NCI-H510A treated with DMSO at 0.1 percent for 48 hours (cell line): ENCODE results near the gene TVP23A.
"Not testable (repeated sequence)": the region's sequence is repeated elsewhere in the genome, so short reads cannot be mapped to it uniquely, and the experiment has no call there.

Experiments used
- DNase-seq: peaks from one replicate; lab custom pipeline; 2025; lab: John Stamatoyannopoulos, UW

Gene TVP23A

GRCh38 chr16:10835281-10835931 lies 16.8 kb upstream of the TVP23A start:
- no peak for DNase-seq

GRCh38 chr16:10834766-10835165 lies 16.2 kb upstream of the TVP23A start:
- no peak for DNase-seq

- DNase-seq: no peak
These were observed 15.5 kb upstream of the TVP23A start for GRCh38 chr16:10834130-10834529.

GRCh38 chr16:10833271-10833670 lies 14.7 kb upstream of the TVP23A start:
- DNase-seq: no peak

GRCh38 chr16:10831894-10832886 lies 13.6 kb upstream of the TVP23A start:
- DNase-seq: no peak

- not testable (repeated sequence) for DNase-seq
These were observed 11.6 kb upstream of the TVP23A start for GRCh38 chr16:10830240-10830639.

- not testable (repeated sequence) for DNase-seq
These were observed 10.9 kb upstream of the TVP23A start for GRCh38 chr16:10829390-10830098.

- DNase-seq: no peak
These were observed 10.3 kb upstream of the TVP23A start for GRCh38 chr16:10828851-10829366.

GRCh38 chr16:10827691-10828341 lies 9.2 kb upstream of the TVP23A start:
- DNase-seq: no peak

- no peak for DNase-seq
These were observed 5.7 kb upstream of the TVP23A start for GRCh38 chr16:10824111-10824893.

- no peak for DNase-seq
These were observed 4.1 kb upstream of the TVP23A start for GRCh38 chr16:10822702-10823101.

GRCh38 chr16:10820546-10820945 lies 2.0 kb upstream of the TVP23A start:
- no peak for DNase-seq

- DNase-seq: no peak
These were observed 1.1 kb downstream of the TVP23A start for GRCh38 chr16:10817514-10817913.

GRCh38 chr16:10813099-10813455 lies 5.5 kb downstream of the TVP23A start:
- no peak for DNase-seq

GRCh38 chr16:10812312-10813098 lies 6.1 kb downstream of the TVP23A start:
- no peak for DNase-seq

- DNase-seq: no peak
These were observed 8.9 kb downstream of the TVP23A start for GRCh38 chr16:10809706-10810105.

GRCh38 chr16:10808850-10809249 lies 9.7 kb downstream of the TVP23A start:
- no peak for DNase-seq

GRCh38 chr16:10808218-10808617 lies 10.4 kb downstream of the TVP23A start:
- DNase-seq: no peak

GRCh38 chr16:10806698-10807097 lies 11.9 kb downstream of the TVP23A start:
- DNase-seq: no peak

- DNase-seq: no peak
These were observed 13.3 kb downstream of the TVP23A start for GRCh38 chr16:10805334-10805733.
